ENCODE results near the gene KIAA2012. TPM values are rescaled to one million over a fixed set of nuclear protein-coding genes. Genes with fewer than 3 reads are reported as not detected.

The KIAA2012 gene
- total and polyA plus RNA-seq, 4 donors, result under 0.01 to 0.61 (median 0.42) TPM

DNA sequence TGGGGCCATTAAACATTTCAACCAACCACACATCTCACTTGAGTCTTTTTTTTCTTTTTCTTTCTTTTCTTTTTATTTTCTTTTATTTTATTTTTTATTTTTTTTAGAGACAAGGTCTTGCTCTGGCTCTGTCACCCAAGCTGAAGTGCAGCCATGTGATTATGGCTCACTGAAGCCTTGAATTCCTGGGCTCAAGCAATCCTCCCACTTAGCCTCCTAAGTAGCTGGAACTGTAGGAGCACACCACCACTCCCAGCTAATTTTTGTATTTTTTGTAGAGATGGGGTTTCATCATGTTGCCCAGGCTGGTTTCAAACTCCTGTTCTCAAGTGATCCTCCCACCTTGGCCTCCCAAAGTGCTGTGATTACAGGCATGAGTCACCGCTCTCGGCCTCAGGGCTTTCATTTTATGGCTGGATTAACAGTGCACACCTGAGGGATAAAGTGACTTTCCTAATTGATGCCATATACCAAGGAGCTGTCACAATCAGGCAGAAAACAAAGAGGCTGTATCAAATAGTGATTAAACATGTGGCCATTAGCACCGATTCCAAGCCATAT is 21.5 kb downstream of the KIAA2012 start:
- 90% methylated on average over 3 of the region's 3 CpGs for WGBS
- H3K27ac ChIP-seq (ENCODE audit: low read depth in 1 of 2, low read length in 2 of 2), result no peak overlapping the region
- no peak overlapping the region for H3K9ac ChIP-seq (ENCODE audit: low read depth in 1 of 2, low read length in 2 of 2)
- no peak for TF ChIP-seq RXRA (IDR thresholded peaks at IDR 0.05)
- TF ChIP-seq HNF4A (conservative IDR thresholded peaks at IDR 0.05), result no peak
- H3K4me1 ChIP-seq (ENCODE audit: control insufficient read depth in 4 of 4, insufficient read depth in 4 of 4, low read length in 3 of 4), result no peaks in the 10 kb centered on the region
- H3K36me3 ChIP-seq (ENCODE audit: control insufficient read depth in 4 of 4, insufficient read depth in 3 of 4, low read depth in 1 of 4, low read length in 3 of 4), result no peaks in the 10 kb centered on the region
- H3K9me3 ChIP-seq (ENCODE audit: control insufficient read depth in 4 of 4, low read length in 3 of 4), result no peaks in the 10 kb centered on the region
- H3K4me3 ChIP-seq (ENCODE audit: low read depth in 1 of 3, low read length in 3 of 3), result no peak overlapping the region
- no peak for DNase-seq (ENCODE audit: low spot score)
- H3K27me3 ChIP-seq (ENCODE audit: control insufficient read depth in 4 of 4, insufficient read depth in 4 of 4, low read length in 3 of 4), result no peaks in the 10 kb centered on the region

DNA sequence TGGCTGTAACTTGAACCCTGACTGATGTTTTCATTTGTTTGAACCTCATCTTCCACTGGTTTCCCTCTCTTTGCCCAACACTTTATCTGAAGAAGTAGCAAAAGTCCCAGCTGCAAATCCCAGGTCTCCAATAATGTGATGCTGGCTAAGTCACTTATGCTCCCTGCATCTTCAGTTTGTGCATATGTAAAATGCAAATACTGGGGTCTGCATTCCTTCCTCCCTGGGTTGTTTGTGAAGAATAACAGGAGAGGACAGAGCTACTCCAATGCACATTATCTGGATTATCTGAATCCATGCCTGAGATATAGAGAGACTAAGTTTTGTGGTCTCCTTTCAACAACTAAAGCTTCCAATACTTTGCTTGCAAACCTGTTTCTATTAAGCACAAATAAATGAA is 22.2 kb downstream of the KIAA2012 start:
- Histone ChIP-seq H3K27ac (ENCODE audit: low read depth in 1 of 2, low read length in 2 of 2) (no peak overlapping the region), H3K9ac (ENCODE audit: low read depth in 1 of 2, low read length in 2 of 2) (no peak overlapping the region), H3K36me3 (ENCODE audit: control insufficient read depth in 4 of 4, insufficient read depth in 3 of 4, low read depth in 1 of 4, low read length in 3 of 4) (no peaks in the 10 kb centered on the region), H3K4me3 (ENCODE audit: low read depth in 1 of 3, low read length in 3 of 3) (no peak overlapping the region), H3K27me3 (ENCODE audit: control insufficient read depth in 4 of 4, insufficient read depth in 4 of 4, low read length in 3 of 4) (no peaks in the 10 kb centered on the region), H3K4me1 (ENCODE audit: control insufficient read depth in 4 of 4, insufficient read depth in 4 of 4, low read length in 3 of 4) (no peaks in the 10 kb centered on the region), H3K9me3 (ENCODE audit: control insufficient read depth in 4 of 4, low read length in 3 of 4) (no peaks in the 10 kb centered on the region)
- TF ChIP-seq RAD21 (IDR thresholded peaks at IDR 0.05) (no peak), NR2F2 (IDR thresholded peaks at IDR 0.05) (no peak), SP1 (IDR thresholded peaks at IDR 0.05) (no peak), JUND (IDR thresholded peaks at IDR 0.05) (no peak), FOXA2 (IDR thresholded peaks at IDR 0.05) (no peak), HNF4G (IDR thresholded peaks at IDR 0.05) (no peak), YY1 (IDR thresholded peaks at IDR 0.05) (no peak)
- TF ChIP-seq, protein P1, sequence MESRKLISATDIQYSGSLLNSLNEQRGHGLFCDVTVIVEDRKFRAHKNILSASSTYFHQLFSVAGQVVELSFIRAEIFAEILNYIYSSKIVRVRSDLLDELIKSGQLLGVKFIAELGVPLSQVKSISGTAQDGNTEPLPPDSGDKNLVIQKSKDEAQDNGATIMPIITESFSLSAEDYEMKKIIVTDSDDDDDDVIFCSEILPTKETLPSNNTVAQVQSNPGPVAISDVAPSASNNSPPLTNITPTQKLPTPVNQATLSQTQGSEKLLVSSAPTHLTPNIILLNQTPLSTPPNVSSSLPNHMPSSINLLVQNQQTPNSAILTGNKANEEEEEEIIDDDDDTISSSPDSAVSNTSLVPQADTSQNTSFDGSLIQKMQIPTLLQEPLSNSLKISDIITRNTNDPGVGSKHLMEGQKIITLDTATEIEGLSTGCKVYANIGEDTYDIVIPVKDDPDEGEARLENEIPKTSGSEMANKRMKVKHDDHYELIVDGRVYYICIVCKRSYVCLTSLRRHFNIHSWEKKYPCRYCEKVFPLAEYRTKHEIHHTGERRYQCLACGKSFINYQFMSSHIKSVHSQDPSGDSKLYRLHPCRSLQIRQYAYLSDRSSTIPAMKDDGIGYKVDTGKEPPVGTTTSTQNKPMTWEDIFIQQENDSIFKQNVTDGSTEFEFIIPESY (IDR thresholded peaks at IDR 0.05), result no peak
- TF ChIP-seq, protein P2, sequence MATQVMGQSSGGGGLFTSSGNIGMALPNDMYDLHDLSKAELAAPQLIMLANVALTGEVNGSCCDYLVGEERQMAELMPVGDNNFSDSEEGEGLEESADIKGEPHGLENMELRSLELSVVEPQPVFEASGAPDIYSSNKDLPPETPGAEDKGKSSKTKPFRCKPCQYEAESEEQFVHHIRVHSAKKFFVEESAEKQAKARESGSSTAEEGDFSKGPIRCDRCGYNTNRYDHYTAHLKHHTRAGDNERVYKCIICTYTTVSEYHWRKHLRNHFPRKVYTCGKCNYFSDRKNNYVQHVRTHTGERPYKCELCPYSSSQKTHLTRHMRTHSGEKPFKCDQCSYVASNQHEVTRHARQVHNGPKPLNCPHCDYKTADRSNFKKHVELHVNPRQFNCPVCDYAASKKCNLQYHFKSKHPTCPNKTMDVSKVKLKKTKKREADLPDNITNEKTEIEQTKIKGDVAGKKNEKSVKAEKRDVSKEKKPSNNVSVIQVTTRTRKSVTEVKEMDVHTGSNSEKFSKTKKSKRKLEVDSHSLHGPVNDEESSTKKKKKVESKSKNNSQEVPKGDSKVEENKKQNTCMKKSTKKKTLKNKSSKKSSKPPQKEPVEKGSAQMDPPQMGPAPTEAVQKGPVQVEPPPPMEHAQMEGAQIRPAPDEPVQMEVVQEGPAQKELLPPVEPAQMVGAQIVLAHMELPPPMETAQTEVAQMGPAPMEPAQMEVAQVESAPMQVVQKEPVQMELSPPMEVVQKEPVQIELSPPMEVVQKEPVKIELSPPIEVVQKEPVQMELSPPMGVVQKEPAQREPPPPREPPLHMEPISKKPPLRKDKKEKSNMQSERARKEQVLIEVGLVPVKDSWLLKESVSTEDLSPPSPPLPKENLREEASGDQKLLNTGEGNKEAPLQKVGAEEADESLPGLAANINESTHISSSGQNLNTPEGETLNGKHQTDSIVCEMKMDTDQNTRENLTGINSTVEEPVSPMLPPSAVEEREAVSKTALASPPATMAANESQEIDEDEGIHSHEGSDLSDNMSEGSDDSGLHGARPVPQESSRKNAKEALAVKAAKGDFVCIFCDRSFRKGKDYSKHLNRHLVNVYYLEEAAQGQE (IDR thresholded peaks at IDR 0.05), result no peak
- TF ChIP-seq, protein P3, sequence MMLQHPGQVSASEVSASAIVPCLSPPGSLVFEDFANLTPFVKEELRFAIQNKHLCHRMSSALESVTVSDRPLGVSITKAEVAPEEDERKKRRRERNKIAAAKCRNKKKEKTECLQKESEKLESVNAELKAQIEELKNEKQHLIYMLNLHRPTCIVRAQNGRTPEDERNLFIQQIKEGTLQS (IDR thresholded peaks at IDR 0.05), result no peak
- no peak for DNase-seq (ENCODE audit: low spot score)

DNA sequence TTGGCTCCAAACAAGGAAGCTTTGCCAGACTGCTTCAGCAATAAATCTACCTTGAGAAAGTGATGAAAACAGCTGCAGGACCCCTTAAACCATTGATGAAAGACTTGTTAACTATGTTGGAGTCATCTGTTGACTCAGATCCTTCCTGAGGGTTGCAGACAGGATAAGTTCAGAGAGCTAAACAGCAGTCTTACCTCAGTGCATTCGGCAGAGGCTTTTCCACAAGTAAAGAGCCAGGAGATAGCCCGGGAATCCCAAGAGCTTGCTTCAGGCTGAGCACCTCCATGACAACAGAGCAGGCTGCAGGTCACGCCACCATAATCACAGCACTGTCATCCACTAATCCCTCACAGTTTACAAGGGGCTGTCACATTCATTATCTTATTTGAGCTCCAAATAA is 23.7 kb downstream of the KIAA2012 start:
- no peaks in the 10 kb centered on the region for H3K36me3 ChIP-seq (ENCODE audit: control insufficient read depth in 4 of 4, insufficient read depth in 3 of 4, low read depth in 1 of 4, low read length in 3 of 4)
- no peak overlapping the region for H3K4me3 ChIP-seq (ENCODE audit: low read depth in 1 of 3, low read length in 3 of 3)
- H3K4me1 ChIP-seq (ENCODE audit: control insufficient read depth in 4 of 4, insufficient read depth in 4 of 4, low read length in 3 of 4), result no peaks in the 10 kb centered on the region
- DNase-seq (ENCODE audit: low spot score), result no peak
- WGBS, result 68% methylated on average over 3 of the region's 3 CpGs
- H3K27ac ChIP-seq (ENCODE audit: low read depth in 1 of 2, low read length in 2 of 2), result no peak overlapping the region
- H3K27me3 ChIP-seq (ENCODE audit: control insufficient read depth in 4 of 4, insufficient read depth in 4 of 4, low read length in 3 of 4), result no peaks in the 10 kb centered on the region
- no peaks in the 10 kb centered on the region for H3K9me3 ChIP-seq (ENCODE audit: control insufficient read depth in 4 of 4, low read length in 3 of 4)
- H3K9ac ChIP-seq (ENCODE audit: low read depth in 1 of 2, low read length in 2 of 2), result no peak overlapping the region
- TF ChIP-seq TAF1 (conservative IDR thresholded peaks at IDR 0.05), result no peak
- TF ChIP-seq, protein P1 (IDR thresholded peaks at IDR 0.05), result no peak
- TF ChIP-seq SP1 (IDR thresholded peaks at IDR 0.05), result no peak
- TF ChIP-seq RAD21 (IDR thresholded peaks at IDR 0.05), result no peak
- no peak for TF ChIP-seq EGR1 (IDR thresholded peaks at IDR 0.05; ENCODE audit: low read depth in 2 of 2)
- no peak for TF ChIP-seq HNF4A (conservative IDR thresholded peaks at IDR 0.05)
- TF ChIP-seq, protein P4, sequence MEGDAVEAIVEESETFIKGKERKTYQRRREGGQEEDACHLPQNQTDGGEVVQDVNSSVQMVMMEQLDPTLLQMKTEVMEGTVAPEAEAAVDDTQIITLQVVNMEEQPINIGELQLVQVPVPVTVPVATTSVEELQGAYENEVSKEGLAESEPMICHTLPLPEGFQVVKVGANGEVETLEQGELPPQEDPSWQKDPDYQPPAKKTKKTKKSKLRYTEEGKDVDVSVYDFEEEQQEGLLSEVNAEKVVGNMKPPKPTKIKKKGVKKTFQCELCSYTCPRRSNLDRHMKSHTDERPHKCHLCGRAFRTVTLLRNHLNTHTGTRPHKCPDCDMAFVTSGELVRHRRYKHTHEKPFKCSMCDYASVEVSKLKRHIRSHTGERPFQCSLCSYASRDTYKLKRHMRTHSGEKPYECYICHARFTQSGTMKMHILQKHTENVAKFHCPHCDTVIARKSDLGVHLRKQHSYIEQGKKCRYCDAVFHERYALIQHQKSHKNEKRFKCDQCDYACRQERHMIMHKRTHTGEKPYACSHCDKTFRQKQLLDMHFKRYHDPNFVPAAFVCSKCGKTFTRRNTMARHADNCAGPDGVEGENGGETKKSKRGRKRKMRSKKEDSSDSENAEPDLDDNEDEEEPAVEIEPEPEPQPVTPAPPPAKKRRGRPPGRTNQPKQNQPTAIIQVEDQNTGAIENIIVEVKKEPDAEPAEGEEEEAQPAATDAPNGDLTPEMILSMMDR (IDR thresholded peaks at IDR 0.05; ENCODE audit: low read depth, low read length, missing input control), result no peak
- TF ChIP-seq FOXA1 (IDR thresholded peaks at IDR 0.05), result no peak
- no peak for TF ChIP-seq NR2F2 (IDR thresholded peaks at IDR 0.05)
- TF ChIP-seq RXRA (IDR thresholded peaks at IDR 0.05), result no peak
- TF ChIP-seq, protein P3 (IDR thresholded peaks at IDR 0.05), result no peak
- no peak for TF ChIP-seq JUND (IDR thresholded peaks at IDR 0.05)
- TF ChIP-seq HNF4G (IDR thresholded peaks at IDR 0.05), result no peak
